Endothelial cell of umbilical vein (primary cell): ENCODE results near the gene HGF. TPM values are rescaled to one million over a fixed set of nuclear protein-coding genes. Genes with fewer than 3 reads are reported as not detected.

Experiments
- BruUV-seq: library from RNA; stranded (reverse); fragments of 400-500 nt; replicated peaks from 2 replicates; lab custom pipeline; 2021; lab: Mats Ljungman, UMichigan
- CTCF ChIA-PET: fragments of 300-600, 350-600 bp; sonication (Branson Sonifier 250); formaldehyde crosslinking; loops from one replicate; lab custom pipeline; 2021; ENCODE audit warnings: antibody characterized with exemption, inconsistent platforms; lab: Charles Lee
- POLR2A ChIA-PET: fragments of 300-600, 350-600 bp; sonication (Branson Sonifier 250); formaldehyde crosslinking; loops from one replicate; lab custom pipeline; 2021; ENCODE audit warnings: antibody characterized with exemption, inconsistent platforms; lab: Charles Lee
- DNase-seq: peaks from one replicate; pipeline ENCODE4 v3.0.0-alpha.2; 2011; ENCODE audit warnings: low read depth, low spot score
- FAIRE-seq: peaks from 2 replicates; lab custom pipeline; 2011; peaks lifted over from hg19 to GRCh38; lab: Jason Lieb, UNC
- H2AFZ ChIP-seq: 2 replicates; pipeline ENCODE4 v1.6.0; 2012; ENCODE audit warnings: low read depth, low read length, control low read depth, inconsistent platforms
- H3K27ac ChIP-seq: 2 replicates; pipeline ENCODE4 v1.5.1; 2011; ENCODE audit warnings: low read depth, mild to moderate bottlenecking, control low read depth, low read length, moderate library complexity; ENCODE audit not compliant: insufficient read depth
- H3K27me3 ChIP-seq, 2 experiments: 2 replicates each; pipeline versions ENCODE4 v1.6.0 to v1.6.1; 2011; ENCODE audit warnings: low read length in 2 of 2, mixed read lengths in 1 of 2; ENCODE audit not compliant: control insufficient read depth in 2 of 2, insufficient read depth in 2 of 2
- H3K36me3 ChIP-seq, 2 experiments: 2 replicates in 1 of 2; 3 replicates in 1 of 2; pipeline ENCODE4 v1.5.1; 2011; ENCODE audit warnings: low read length in 2 of 2, mild to moderate bottlenecking in 1 of 2, moderate library complexity in 1 of 2; ENCODE audit not compliant: control insufficient read depth in 2 of 2, insufficient read depth in 2 of 2; ENCODE audit errors: extremely low read depth in 1 of 2
- H3K4me1 ChIP-seq: 3 replicates; pipeline ENCODE4 v1.5.1; 2011; ENCODE audit warnings: mild to moderate bottlenecking, low read length; ENCODE audit not compliant: control insufficient read depth, insufficient read depth; ENCODE audit errors: extremely low read depth
- H3K4me2 ChIP-seq: 2 replicates; pipeline ENCODE4 v1.6.1; 2011; ENCODE audit warnings: low read length, control low read depth, mixed read lengths; ENCODE audit not compliant: insufficient read depth
- H3K4me3 ChIP-seq, 3 experiments: fragments of 200-600 bp in 1 of 3; sonication (generic), shearing (Covaris generic) in 1 of 3; replicated peaks in 1 of 3; 2 replicates each; pipeline ENCODE4 v1.5.1; 2011 to 2016; ENCODE audit warnings: control low read depth in 3 of 3, low read length in 3 of 3, mild to moderate bottlenecking in 2 of 3, inconsistent platforms in 1 of 3, low read depth in 1 of 3, moderate library complexity in 1 of 3; ENCODE audit not compliant: insufficient read depth in 1 of 3
- H3K79me2 ChIP-seq: 2 replicates; pipeline ENCODE4 v1.6.0; 2012; ENCODE audit warnings: low read length, inconsistent platforms; ENCODE audit not compliant: control insufficient read depth, insufficient read depth
- H3K9ac ChIP-seq: replicated peaks from 2 replicates; pipeline ENCODE3; 2011; ENCODE audit warnings: low read length, control low read depth; ENCODE audit not compliant: insufficient read depth; ENCODE audit errors: extremely low read depth
- H3K9me1 ChIP-seq: replicated peaks from 3 replicates; pipeline ENCODE4 v1.6.0; 2011; ENCODE audit warnings: mild to moderate bottlenecking, low read length; ENCODE audit not compliant: control insufficient read depth, insufficient read depth; ENCODE audit errors: extremely low read depth
- H3K9me3 ChIP-seq: replicated peaks from 2 replicates; pipeline ENCODE4 v1.5.1; 2012; ENCODE audit warnings: low read length, inconsistent platforms; ENCODE audit not compliant: control insufficient read depth, insufficient read depth
- H4K20me1 ChIP-seq: replicated peaks from 2 replicates; pipeline ENCODE3; 2011; ENCODE audit warnings: mild to moderate bottlenecking, low read length; ENCODE audit not compliant: control insufficient read depth, insufficient read depth; ENCODE audit errors: extremely low read depth
- EZH2 ChIP-seq: IDR thresholded peaks from 2 replicates; pipeline ENCODE4 v1.6.1; 2012; ENCODE audit warnings: borderline replicate concordance, low read depth, mild to moderate bottlenecking, moderate library complexity, low read length, inconsistent platforms; ENCODE audit not compliant: severe bottlenecking
- FOS ChIP-seq: IDR thresholded peaks from 2 replicates; pipeline ENCODE4 v1.6.1; 2011; ENCODE audit warnings: mild to moderate bottlenecking, low read length, moderate library complexity, borderline replicate concordance; ENCODE audit not compliant: insufficient read depth
- GATA2 ChIP-seq: IDR thresholded peaks from 2 replicates; pipeline ENCODE4 v1.7.0; 2011; ENCODE audit warnings: low read depth, mild to moderate bottlenecking, moderate library complexity, mixed read lengths, low read length; ENCODE audit not compliant: insufficient read length, insufficient read depth
- JUN ChIP-seq: IDR thresholded peaks from 2 replicates; pipeline ENCODE4 v1.6.1; 2011; ENCODE audit warnings: borderline replicate concordance, low read depth; ENCODE audit not compliant: insufficient read length, insufficient read depth
- MYC ChIP-seq: IDR thresholded peaks from one replicate; pipeline ENCODE4 v1.6.1; 2011; ENCODE audit warnings: mild to moderate bottlenecking, low read depth, low read length
- POLR2A ChIP-seq: IDR thresholded peaks from 2 replicates; pipeline ENCODE4 v1.6.1; 2012; ENCODE audit warnings: low read depth, mild to moderate bottlenecking, control low read depth, low read length
- POLR2AphosphoS5 ChIP-seq: IDR thresholded peaks from 2 replicates; pipeline ENCODE4 v1.6.1; 2012; ENCODE audit warnings: low read depth, mild to moderate bottlenecking, control low read depth, low read length, moderate library complexity; ENCODE audit not compliant: insufficient read depth
- dilution Hi-C: fragments of 300-500 bp; cut with MboI; formaldehyde crosslinking; loops from one replicate; pipeline ENCODE4 v1.15.0; 2019; ENCODE audit warnings: low sequenced_read_pairs; ENCODE audit not compliant: extremely low pct_ligation_motif_present
- intact Hi-C: fragments of 100-400 bp; cut with micrococcal nuclease; formaldehyde crosslinking; loops from one replicate; pipeline ENCODE4 v1.10.0; 2022
- polyA plus RNA-seq, 4 experiments: library from polyadenylated mRNA; depleted of rRNA in 3 of 4; stranded (reverse) in 3 of 4; unstranded in 1 of 4; fragments of >200 nt; gene quantifications; 2 replicates each; pipeline versions ENCODE4 v1.2.1 to v1.2.3, GENCODE V29; 2011 to 2012; ENCODE audit warnings: missing spikeins in 1 of 4
- total RNA-seq: library from RNA; stranded (reverse); gene quantifications from 2 replicates; pipeline ENCODE4 v1.2.3, GENCODE V29; 2021
- TF ChIP-seq, protein P1 (sequence below): IDR thresholded peaks from 2 replicates; pipeline ENCODE4 v1.6.1; 2011; ENCODE audit not compliant: insufficient read depth, insufficient read length
- TF ChIP-seq, protein P2 (sequence below), 2 donors: IDR thresholded peaks; 1 replicate in 1 of 2; 2 replicates in 1 of 2; pipeline ENCODE4 v1.5.1; 2011; ENCODE audit warnings: low read length in 2 of 2, mild to moderate bottlenecking in 2 of 2, moderate library complexity in 2 of 2, control low read depth in 1 of 2, inconsistent platforms in 1 of 2, low read depth in 1 of 2; ENCODE audit not compliant: insufficient read depth in 1 of 2; ENCODE audit errors: extremely low read depth in 1 of 2

Gene HGF
- total and polyA plus RNA-seq, 2 donors (not counting 3 experiments of a cell fraction or from before 2014, with no cell fraction given): 0.15 to 0.18 TPM

DNA sequence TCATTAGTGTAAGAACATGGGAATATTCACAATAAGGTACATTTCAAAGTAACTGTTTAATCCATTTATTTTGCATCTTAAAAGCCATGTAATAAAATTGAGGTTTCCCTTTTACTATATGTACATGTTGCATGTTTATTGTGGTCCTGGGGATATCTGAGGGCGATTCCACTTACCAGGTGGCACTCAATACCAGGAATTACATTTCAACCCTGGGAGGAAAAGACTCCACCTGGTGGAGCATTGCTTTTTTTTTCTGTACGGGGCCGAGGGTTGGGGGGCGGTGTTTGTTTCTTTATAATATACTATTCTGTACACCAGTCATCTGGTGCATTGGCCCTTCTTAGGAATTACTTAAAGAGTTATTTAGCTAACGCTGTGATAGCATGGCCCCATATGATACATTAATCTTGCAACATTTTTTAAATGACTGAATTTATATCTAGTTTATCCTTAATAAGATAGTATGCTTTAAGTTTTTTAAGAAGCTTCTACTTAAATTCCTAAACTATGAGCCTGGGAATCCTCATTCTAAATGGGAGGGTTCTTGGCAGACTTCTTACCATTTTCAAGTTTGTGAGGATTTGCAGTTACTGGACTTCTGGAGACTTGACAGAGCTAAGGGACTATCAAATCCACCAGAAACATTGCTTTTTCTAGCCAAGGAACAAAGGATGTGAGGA lies 7.2 kb upstream of the HGF start:
- Histone ChIP-seq H3K27ac (no peak overlapping the region), H3K9ac (no peak overlapping the region), H3K4me2 (no peak overlapping the region), H3K36me3 (no peaks in the 10 kb centered on the region), H4K20me1 (no peaks in the 10 kb centered on the region), H3K27me3 (no peaks in the 10 kb centered on the region), H2AFZ (no peak overlapping the region), H3K4me3 (no peak overlapping the region), H3K79me2 (no peaks in the 10 kb centered on the region), H3K4me1 (no peaks in the 10 kb centered on the region), H3K9me1 (no peaks in the 10 kb centered on the region), H3K9me3 (no peaks in the 10 kb centered on the region)
- CTCF ChIA-PET: interaction anchor here (3.5 kb wide), 1 partner anchor 13 kb away, joined by 14 read pairs; no protein-coding TSS in a partner anchor
- no TSS peak for BruUV-seq
- POLR2A ChIA-PET: no interaction called here
- no peak for DNase-seq
- dilution Hi-C loops (no loop called here), intact Hi-C loops (loop anchor here (5.0 kb wide), 1 partner anchor 275 kb away; no protein-coding TSS in a partner anchor)
- FAIRE-seq: no peak
- TF ChIP-seq, protein P1, sequence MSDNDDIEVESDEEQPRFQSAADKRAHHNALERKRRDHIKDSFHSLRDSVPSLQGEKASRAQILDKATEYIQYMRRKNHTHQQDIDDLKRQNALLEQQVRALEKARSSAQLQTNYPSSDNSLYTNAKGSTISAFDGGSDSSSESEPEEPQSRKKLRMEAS: no peak
- no peak for TF ChIP-seq EZH2
- no peak for TF ChIP-seq POLR2AphosphoS5
- TF ChIP-seq, protein P2, sequence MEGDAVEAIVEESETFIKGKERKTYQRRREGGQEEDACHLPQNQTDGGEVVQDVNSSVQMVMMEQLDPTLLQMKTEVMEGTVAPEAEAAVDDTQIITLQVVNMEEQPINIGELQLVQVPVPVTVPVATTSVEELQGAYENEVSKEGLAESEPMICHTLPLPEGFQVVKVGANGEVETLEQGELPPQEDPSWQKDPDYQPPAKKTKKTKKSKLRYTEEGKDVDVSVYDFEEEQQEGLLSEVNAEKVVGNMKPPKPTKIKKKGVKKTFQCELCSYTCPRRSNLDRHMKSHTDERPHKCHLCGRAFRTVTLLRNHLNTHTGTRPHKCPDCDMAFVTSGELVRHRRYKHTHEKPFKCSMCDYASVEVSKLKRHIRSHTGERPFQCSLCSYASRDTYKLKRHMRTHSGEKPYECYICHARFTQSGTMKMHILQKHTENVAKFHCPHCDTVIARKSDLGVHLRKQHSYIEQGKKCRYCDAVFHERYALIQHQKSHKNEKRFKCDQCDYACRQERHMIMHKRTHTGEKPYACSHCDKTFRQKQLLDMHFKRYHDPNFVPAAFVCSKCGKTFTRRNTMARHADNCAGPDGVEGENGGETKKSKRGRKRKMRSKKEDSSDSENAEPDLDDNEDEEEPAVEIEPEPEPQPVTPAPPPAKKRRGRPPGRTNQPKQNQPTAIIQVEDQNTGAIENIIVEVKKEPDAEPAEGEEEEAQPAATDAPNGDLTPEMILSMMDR (IDR thresholded peaks at IDR 0.05; ENCODE audit: extremely low read depth in 1 of 2, insufficient read depth in 1 of 2, low read depth in 1 of 2, low read length in 2 of 2): no peak
- no peak for TF ChIP-seq POLR2A
- no peak for TF ChIP-seq JUN
- TF ChIP-seq GATA2: no peak
- no peak for TF ChIP-seq FOS
- TF ChIP-seq MYC: no peak
